ENCODE results near the gene ANKRD33. TPM values are rescaled to one million over a fixed set of nuclear protein-coding genes. Genes with fewer than 3 reads are reported as not detected.

ANKRD33 gene
- total RNA-seq, 1 donor from 2014 or later: not detected

GRCh38 chr12:51910691-51911090 is 22.8 kb downstream of the ANKRD33 start:
- FAIRE-seq (no peak), DNase-seq (ENCODE audit: low read depth) (no peak)
- Mint-ChIP-seq H3K27ac (ENCODE audit: unreplicated experiment) (no peak overlapping the region), H3K4me3 (ENCODE audit: unreplicated experiment) (no peak overlapping the region), H3K4me1 (ENCODE audit: low read depth, unreplicated experiment) (peaks cover 12% of the 10 kb centered on the region), H3K27me3 (ENCODE audit: low read depth, unreplicated experiment) (peaks cover 53% of the 10 kb centered on the region), H3K36me3 (ENCODE audit: low read depth, unreplicated experiment) (no peaks in the 10 kb centered on the region), H3K9me3 (ENCODE audit: unreplicated experiment) (peaks cover 2% of the 10 kb centered on the region)
- Histone ChIP-seq H3K27ac (ENCODE audit: low read depth, low read length) (no peak overlapping the region), H3K27me3 (ENCODE audit: insufficient read depth, low read length) (no peaks in the 10 kb centered on the region), H3K9ac (ENCODE audit: low read length) (no peak overlapping the region), H3K36me3 (ENCODE audit: insufficient read depth, low read length) (no peaks in the 10 kb centered on the region), H4K20me1 (ENCODE audit: insufficient read depth, low read length) (no peaks in the 10 kb centered on the region), H3K4me2 (ENCODE audit: low read length) (no peak overlapping the region), H2AFZ (ENCODE audit: low read depth, low read length) (no peak overlapping the region), H3K4me1 (ENCODE audit: insufficient read depth, low read length) (peaks cover 5% of the 10 kb centered on the region), H3K79me2 (ENCODE audit: insufficient read depth, low read length) (no peaks in the 10 kb centered on the region), H3K9me3 (ENCODE audit: insufficient read depth, low read depth, low read length) (no peaks in the 10 kb centered on the region), H3K4me3 (ENCODE audit: insufficient read depth, low read depth, low read length) (no peak overlapping the region)
- TF ChIP-seq, protein P1, sequence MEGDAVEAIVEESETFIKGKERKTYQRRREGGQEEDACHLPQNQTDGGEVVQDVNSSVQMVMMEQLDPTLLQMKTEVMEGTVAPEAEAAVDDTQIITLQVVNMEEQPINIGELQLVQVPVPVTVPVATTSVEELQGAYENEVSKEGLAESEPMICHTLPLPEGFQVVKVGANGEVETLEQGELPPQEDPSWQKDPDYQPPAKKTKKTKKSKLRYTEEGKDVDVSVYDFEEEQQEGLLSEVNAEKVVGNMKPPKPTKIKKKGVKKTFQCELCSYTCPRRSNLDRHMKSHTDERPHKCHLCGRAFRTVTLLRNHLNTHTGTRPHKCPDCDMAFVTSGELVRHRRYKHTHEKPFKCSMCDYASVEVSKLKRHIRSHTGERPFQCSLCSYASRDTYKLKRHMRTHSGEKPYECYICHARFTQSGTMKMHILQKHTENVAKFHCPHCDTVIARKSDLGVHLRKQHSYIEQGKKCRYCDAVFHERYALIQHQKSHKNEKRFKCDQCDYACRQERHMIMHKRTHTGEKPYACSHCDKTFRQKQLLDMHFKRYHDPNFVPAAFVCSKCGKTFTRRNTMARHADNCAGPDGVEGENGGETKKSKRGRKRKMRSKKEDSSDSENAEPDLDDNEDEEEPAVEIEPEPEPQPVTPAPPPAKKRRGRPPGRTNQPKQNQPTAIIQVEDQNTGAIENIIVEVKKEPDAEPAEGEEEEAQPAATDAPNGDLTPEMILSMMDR (IDR thresholded peaks at IDR 0.05; ENCODE audit: insufficient read depth, low read depth, low read length): no peak
- no peak for TF ChIP-seq EZH2 (IDR thresholded peaks at IDR 0.05; ENCODE audit: insufficient read depth, low read length)

DNA sequence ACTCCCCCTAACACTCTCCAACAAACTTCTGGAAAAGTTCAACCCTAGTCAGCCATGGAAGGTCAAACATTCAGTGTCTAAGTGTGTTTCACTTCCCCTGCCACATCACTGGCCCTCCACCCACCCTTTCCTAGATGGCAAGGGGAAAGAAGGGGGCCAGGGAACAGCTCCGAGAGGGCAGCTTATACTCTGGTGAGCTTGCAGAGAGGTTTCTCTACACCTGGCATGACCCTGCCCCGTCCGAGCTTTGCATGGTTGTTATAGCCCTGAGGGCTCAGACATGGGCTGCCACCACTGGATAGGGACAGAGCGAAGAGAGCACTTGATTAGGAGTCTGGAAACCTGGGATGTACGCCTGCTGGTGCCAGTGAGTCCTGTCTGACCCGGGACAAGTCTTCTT is 23.4 kb downstream of the ANKRD33 start:
- DNase-seq (ENCODE audit: low read depth): no peak
- Mint-ChIP-seq H3K4me1 (ENCODE audit: low read depth, unreplicated experiment) (peaks cover 8% of the 10 kb centered on the region), H3K27ac (ENCODE audit: unreplicated experiment) (no peak overlapping the region), H3K9me3 (ENCODE audit: unreplicated experiment) (peaks cover 2% of the 10 kb centered on the region), H3K4me3 (ENCODE audit: unreplicated experiment) (no peak overlapping the region), H3K36me3 (ENCODE audit: low read depth, unreplicated experiment) (no peaks in the 10 kb centered on the region), H3K27me3 (ENCODE audit: low read depth, unreplicated experiment) (peaks cover 53% of the 10 kb centered on the region)
- no peak overlapping the region for H3K27ac ChIP-seq (ENCODE audit: low read depth, low read length)
- H3K9me3 ChIP-seq (ENCODE audit: insufficient read depth, low read depth, low read length): no peaks in the 10 kb centered on the region
- no peaks in the 10 kb centered on the region for H3K79me2 ChIP-seq (ENCODE audit: insufficient read depth, low read length)
- no peaks in the 10 kb centered on the region for H4K20me1 ChIP-seq (ENCODE audit: insufficient read depth, low read length)
- no peak overlapping the region for H3K4me3 ChIP-seq (ENCODE audit: insufficient read depth, low read depth, low read length)
- H2AFZ ChIP-seq (ENCODE audit: low read depth, low read length): no peak overlapping the region
- H3K4me2 ChIP-seq (ENCODE audit: low read length): no peak overlapping the region
- FAIRE-seq: no peak
- H3K4me1 ChIP-seq (ENCODE audit: insufficient read depth, low read length): peaks cover 5% of the 10 kb centered on the region
- H3K9ac ChIP-seq (ENCODE audit: low read length): no peak overlapping the region
- H3K36me3 ChIP-seq (ENCODE audit: insufficient read depth, low read length): no peaks in the 10 kb centered on the region
- H3K27me3 ChIP-seq (ENCODE audit: insufficient read depth, low read length): no peaks in the 10 kb centered on the region
- no peak for TF ChIP-seq EZH2 (IDR thresholded peaks at IDR 0.05; ENCODE audit: insufficient read depth, low read length)
- TF ChIP-seq, protein P1 (IDR thresholded peaks at IDR 0.05; ENCODE audit: insufficient read depth, low read depth, low read length): no peak

DNA sequence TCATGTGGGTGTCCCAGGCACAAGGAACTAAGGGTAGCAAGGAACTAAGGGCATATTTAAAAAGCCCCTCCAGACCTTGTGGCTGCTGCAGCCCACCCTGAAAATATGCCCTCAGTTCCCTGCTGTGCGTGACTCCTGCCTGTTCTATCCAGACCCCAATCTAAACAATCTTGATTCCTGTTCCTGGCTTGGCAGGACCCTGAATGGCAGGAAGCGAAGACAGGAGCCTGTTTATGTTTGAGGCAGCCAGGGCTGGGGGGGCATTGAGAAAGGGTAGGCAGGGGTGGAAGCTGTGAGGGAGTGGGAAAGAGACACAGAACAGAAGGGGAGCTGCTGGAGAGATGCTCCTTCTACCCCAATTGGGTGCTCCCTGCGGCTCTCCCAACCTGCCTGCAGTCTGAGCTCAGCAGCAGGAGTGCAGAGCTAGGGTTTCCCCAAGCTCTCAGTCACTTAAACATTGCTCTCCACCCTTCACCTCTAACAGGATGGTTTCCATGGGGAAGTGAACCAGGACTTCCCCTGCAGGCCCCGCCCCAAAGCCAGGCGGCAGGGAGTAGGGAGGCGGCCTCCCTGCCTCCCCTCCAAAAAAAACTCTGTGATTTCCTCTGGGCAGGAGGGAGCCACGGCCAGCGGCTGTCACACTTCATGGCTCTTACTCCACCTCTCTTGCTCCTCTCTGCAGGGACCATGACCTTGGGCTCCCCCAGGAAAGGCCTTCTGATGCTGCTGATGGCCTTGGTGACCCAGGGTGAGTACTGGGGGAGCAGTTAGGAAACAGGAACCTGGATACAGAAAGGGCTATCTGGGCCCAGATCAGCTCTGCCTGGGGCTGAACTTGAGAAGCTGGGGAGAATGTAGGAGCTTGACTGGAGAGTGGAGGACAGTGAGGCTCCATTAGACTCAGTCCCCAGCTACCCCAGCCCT is 24.1 kb downstream of the ANKRD33 start:
- Mint-ChIP-seq H3K4me3 (ENCODE audit: unreplicated experiment) (no peak overlapping the region), H3K9me3 (ENCODE audit: unreplicated experiment) (peaks cover 2% of the 10 kb centered on the region), H3K27me3 (ENCODE audit: low read depth, unreplicated experiment) (peaks cover 53% of the 10 kb centered on the region), H3K27ac (ENCODE audit: unreplicated experiment) (no peak overlapping the region), H3K4me1 (ENCODE audit: low read depth, unreplicated experiment) (peaks cover 8% of the 10 kb centered on the region), H3K36me3 (ENCODE audit: low read depth, unreplicated experiment) (no peaks in the 10 kb centered on the region)
- no peaks in the 10 kb centered on the region for H4K20me1 ChIP-seq (ENCODE audit: insufficient read depth, low read length)
- H3K9me3 ChIP-seq (ENCODE audit: insufficient read depth, low read depth, low read length): no peaks in the 10 kb centered on the region
- H3K9ac ChIP-seq (ENCODE audit: low read length): no peak overlapping the region
- no peaks in the 10 kb centered on the region for H3K79me2 ChIP-seq (ENCODE audit: insufficient read depth, low read length)
- no peak overlapping the region for H3K4me2 ChIP-seq (ENCODE audit: low read length)
- no peak for FAIRE-seq
- no peak overlapping the region for H3K27ac ChIP-seq (ENCODE audit: low read depth, low read length)
- no peaks in the 10 kb centered on the region for H3K36me3 ChIP-seq (ENCODE audit: insufficient read depth, low read length)
- peaks cover 5% of the 10 kb centered on the region for H3K4me1 ChIP-seq (ENCODE audit: insufficient read depth, low read length)
- no peak for TF ChIP-seq EZH2 (IDR thresholded peaks at IDR 0.05; ENCODE audit: insufficient read depth, low read length)
- TF ChIP-seq, protein P1 (IDR thresholded peaks at IDR 0.05; ENCODE audit: insufficient read depth, low read depth, low read length): no peak
- no peak for DNase-seq (ENCODE audit: low read depth)
- no peaks in the 10 kb centered on the region for H3K27me3 ChIP-seq (ENCODE audit: insufficient read depth, low read length)
- no peak overlapping the region for H3K4me3 ChIP-seq (ENCODE audit: insufficient read depth, low read depth, low read length)
- no peak overlapping the region for H2AFZ ChIP-seq (ENCODE audit: low read depth, low read length)

Data from astrocyte (in vitro differentiated cells and primary cell).